Neuronal stem cell (in vitro differentiated cells): ENCODE measurements around the gene AP1S1. TPM values are rescaled to one million over a fixed set of nuclear protein-coding genes. Genes with fewer than 3 reads are reported as not detected.

ENCODE experiments used
- DNase-seq: peaks from one replicate; pipeline ENCODE4 v3.0.0-alpha.2; 2013; ENCODE audit warnings: low spot score
- H2AFZ ChIP-seq: one replicate; pipeline ENCODE4 v1.6.1; 2013; ENCODE audit warnings: mild to moderate bottlenecking, low read length, inconsistent platforms
- H2AK5ac ChIP-seq: 2 replicates; pipeline ENCODE4 v1.6.1; 2013; ENCODE audit warnings: low read depth, mild to moderate bottlenecking, inconsistent platforms, low read length, moderate library complexity, mixed read lengths
- H2BK120ac ChIP-seq: 2 replicates; pipeline ENCODE4 v1.6.1; 2013; ENCODE audit warnings: low read depth, mild to moderate bottlenecking, inconsistent platforms, low read length, moderate library complexity, mixed read lengths
- H2BK12ac ChIP-seq: one replicate; pipeline ENCODE4 v1.6.1; 2013; ENCODE audit warnings: low read length, inconsistent platforms
- H2BK15ac ChIP-seq: 2 replicates; pipeline ENCODE4 v1.6.1; 2013; ENCODE audit warnings: mild to moderate bottlenecking, low read length, inconsistent platforms, mixed read lengths
- H2BK5ac ChIP-seq: one replicate; pipeline ENCODE4 v1.6.1; 2013; ENCODE audit warnings: inconsistent platforms, mild to moderate bottlenecking, low read length, moderate library complexity
- H3K14ac ChIP-seq: one replicate; pipeline ENCODE4 v1.6.1; 2013; ENCODE audit warnings: low read length, inconsistent platforms
- H3K18ac ChIP-seq: 2 replicates; pipeline ENCODE4 v1.6.1; 2013; ENCODE audit warnings: low read length, inconsistent platforms
- H3K23ac ChIP-seq: 2 replicates; pipeline ENCODE4 v1.6.1; 2013; ENCODE audit warnings: low read depth, mild to moderate bottlenecking, mixed read lengths, low read length, inconsistent platforms; ENCODE audit not compliant: poor library complexity
- H3K27ac ChIP-seq: replicated peaks from 3 replicates; pipeline ENCODE4 v1.5.1; 2013; ENCODE audit warnings: low read length, inconsistent platforms
- H3K27me3 ChIP-seq, 3 experiments: 2 replicates each; pipeline ENCODE4 v1.6.1; 2013; ENCODE audit warnings: low read length in 3 of 3, mild to moderate bottlenecking in 2 of 3, inconsistent platforms in 1 of 3, low read depth in 1 of 3, mixed read lengths in 1 of 3, moderate library complexity in 1 of 3; ENCODE audit not compliant: control insufficient read depth in 3 of 3, insufficient read depth in 3 of 3
- H3K36me3 ChIP-seq, 2 donors: replicated peaks in 1 of 2; 2 replicates each; pipeline ENCODE4 v1.6.1; 2013; ENCODE audit warnings: low read length in 2 of 2; ENCODE audit not compliant: control insufficient read depth in 2 of 2, insufficient read depth in 2 of 2
- H3K4ac ChIP-seq: 2 replicates; pipeline ENCODE4 v1.6.1; 2013; ENCODE audit warnings: inconsistent platforms, mild to moderate bottlenecking, low read length, moderate library complexity
- H3K4me1 ChIP-seq, 2 donors: 1 replicate in 1 of 2; 2 replicates in 1 of 2; pipeline ENCODE4 v1.6.1; 2013; ENCODE audit warnings: low read length in 2 of 2, low read depth in 1 of 2; ENCODE audit not compliant: control insufficient read depth in 2 of 2, insufficient read depth in 1 of 2
- H3K4me2 ChIP-seq: one replicate; pipeline ENCODE4 v1.6.1; 2013; ENCODE audit warnings: mild to moderate bottlenecking, low read length, inconsistent platforms; ENCODE audit not compliant: insufficient read depth, poor library complexity, severe bottlenecking
- H3K4me3 ChIP-seq, 2 donors: 2 replicates each; pipeline ENCODE4 v1.5.1; 2013; ENCODE audit warnings: low read length in 2 of 2, mild to moderate bottlenecking in 2 of 2, inconsistent platforms in 1 of 2, moderate library complexity in 1 of 2
- H3K79me1 ChIP-seq: one replicate; pipeline ENCODE4 v1.6.1; 2013; ENCODE audit warnings: low read depth, mild to moderate bottlenecking, inconsistent platforms, low read length, moderate library complexity
- H3K9ac ChIP-seq: one replicate; pipeline ENCODE4 v1.6.1; 2013; ENCODE audit warnings: mild to moderate bottlenecking, low read depth, low read length, inconsistent platforms; ENCODE audit not compliant: poor library complexity
- H3K9me3 ChIP-seq, 2 donors: replicated peaks in 1 of 2; 2 replicates each; pipeline versions ENCODE3 to v1.6.1; 2013; ENCODE audit warnings: low read length in 2 of 2, mild to moderate bottlenecking in 2 of 2, inconsistent platforms in 1 of 2, low read depth in 1 of 2, mixed read lengths in 1 of 2, moderate library complexity in 1 of 2; ENCODE audit not compliant: control insufficient read depth in 2 of 2, insufficient read depth in 1 of 2
- H4K8ac ChIP-seq: one replicate; pipeline ENCODE4 v1.6.1; 2013; ENCODE audit warnings: low read depth, mild to moderate bottlenecking, inconsistent platforms, low read length, moderate library complexity
- H4K91ac ChIP-seq: one replicate; pipeline ENCODE4 v1.6.1; 2013; ENCODE audit warnings: low read length, low read depth, mild to moderate bottlenecking, inconsistent platforms; ENCODE audit not compliant: poor library complexity
- WGBS, 2 donors: extraction: QIAGEN DNeasy Blood & Tissue Kit; methylation state at CpG; one replicate each; pipeline ENCODE4 v1.1.7; 2013; ENCODE audit warnings: missing lambda C conversion rate in 2 of 2, mixed read lengths in 1 of 2; ENCODE audit not compliant: insufficient read length in 2 of 2, insufficient replicate concordance in 1 of 2; ENCODE audit errors: extremely low coverage in 2 of 2; 5-methylcytosine and 5-hydroxymethylcytosine counted together
- small RNA-seq: library from polyadenylated mRNA; stranded (forward); fragments of <200 nt; extraction: miRNeasy Mini kit (QIAGEN cat#:217004); gene quantifications from one replicate; pipeline ENCODE3, GENCODE V24; 2013; ENCODE audit not compliant: insufficient read depth

AP1S1 gene

DNA sequence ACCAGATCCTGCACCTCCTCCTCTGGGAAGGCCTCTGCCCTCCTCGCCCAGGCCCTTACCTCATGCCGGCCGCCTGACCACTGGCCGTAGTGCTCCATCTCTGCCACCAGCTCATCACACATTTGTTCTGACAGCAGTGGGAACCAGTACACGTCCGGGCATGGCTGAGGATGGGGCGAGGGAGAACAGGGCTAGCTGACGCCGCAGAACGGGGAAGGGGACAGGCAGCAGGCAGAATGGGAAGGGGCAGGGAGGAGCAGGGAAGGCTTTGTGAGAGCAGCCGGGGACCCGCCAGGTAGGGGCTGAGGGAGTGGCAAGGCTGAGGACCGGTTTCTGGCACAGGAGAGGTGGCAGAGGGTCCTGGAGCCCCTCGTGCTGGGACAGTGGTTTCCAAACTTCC is 54.5 kb downstream of the AP1S1 start:
- H3K4me1 ChIP-seq = no peaks in the 10 kb centered on the region
- H3K79me1 ChIP-seq = no peaks in the 10 kb centered on the region
- H3K27ac ChIP-seq = no peak overlapping the region
- no peak overlapping the region for H2BK15ac ChIP-seq
- WGBS, 2 donors = no CpG with 5 or more reads among the region's 14 CpGs
- H2BK12ac ChIP-seq = no peak overlapping the region
- H3K4ac ChIP-seq = no peak overlapping the region
- H3K4me2 ChIP-seq = no peak overlapping the region
- H4K8ac ChIP-seq = no peak overlapping the region
- H3K9me3 ChIP-seq = no peaks in the 10 kb centered on the region
- H2BK5ac ChIP-seq = no peak overlapping the region
- no peak overlapping the region for H2BK120ac ChIP-seq
- no peak overlapping the region for H3K23ac ChIP-seq
- no peak overlapping the region for H2AFZ ChIP-seq
- H3K14ac ChIP-seq = no peak overlapping the region
- no peak overlapping the region for H3K9ac ChIP-seq
- peak overlapping the region in 1 of 2 donors; percentile 70 for H3K4me3 ChIP-seq
- H3K18ac ChIP-seq = peak overlapping the region; percentile 38
- no peak overlapping the region for H4K91ac ChIP-seq
- H2AK5ac ChIP-seq = no peak overlapping the region
- no peak for DNase-seq
- H3K36me3 ChIP-seq = peaks cover 20 to 42% of the 10 kb centered on the region in 2 donors
- H3K27me3 ChIP-seq = peaks cover 0 to under 1% (median 0%) of the 10 kb centered on the region in 3 experiments

DNA sequence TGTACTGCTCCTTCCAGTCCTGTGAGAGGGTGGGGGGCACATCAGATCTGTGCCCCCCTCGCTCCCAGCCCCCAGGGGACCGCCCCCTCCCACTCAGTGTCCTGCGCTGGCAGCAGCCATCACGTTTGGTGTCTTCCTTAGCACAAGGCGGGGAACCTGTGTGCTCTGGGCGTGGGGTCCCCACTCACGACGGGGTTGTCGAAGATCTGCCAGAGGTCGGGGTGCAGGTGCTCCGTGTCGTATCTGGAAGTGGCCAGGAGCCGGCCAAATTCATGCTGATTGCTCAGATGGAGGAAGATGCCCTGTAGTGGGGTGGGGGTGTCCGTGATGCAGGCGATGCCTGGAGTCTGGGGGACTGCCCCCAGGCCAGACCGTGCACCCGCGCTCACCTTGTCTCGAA is 55.9 kb downstream of the AP1S1 start:
- Histone ChIP-seq H3K27me3 (no peaks in the 10 kb centered on the region), H3K23ac (no peak overlapping the region), H4K91ac (no peak overlapping the region), H3K18ac (no peak overlapping the region), H2BK5ac (no peak overlapping the region), H3K4me1 (no peaks in the 10 kb centered on the region), H2AFZ (no peak overlapping the region), H3K4ac (no peak overlapping the region), H2BK12ac (no peak overlapping the region), H3K79me1 (no peaks in the 10 kb centered on the region), H3K4me2 (no peak overlapping the region), H2BK15ac (no peak overlapping the region), H3K4me3 (peak overlapping the region in 1 of 2 donors; percentile 34), H3K27ac (no peak overlapping the region), H3K14ac (no peak overlapping the region), H3K9ac (no peak overlapping the region), H3K9me3 (no peaks in the 10 kb centered on the region), H2BK120ac (no peak overlapping the region), H4K8ac (no peak overlapping the region), H3K36me3 (peaks cover 23 to 50% of the 10 kb centered on the region in 2 donors), H2AK5ac (no peak overlapping the region)
- no peak for DNase-seq
- WGBS, 2 donors = no CpG with 5 or more reads among the region's 19 CpGs

Small RNA genes lying within 50 kb of the gene (small RNA-seq; reads per million reads assigned to genes)
- not detected for gene MIR4653
